CD14-positive monocyte (primary cell): Measurements from ENCODE around the gene CACNA1C. TPM values are rescaled to one million over a fixed set of nuclear protein-coding genes. Genes with fewer than 3 reads are reported as not detected.

Experiments
- DNase-seq, 3 donors: peaks; one replicate each; pipeline ENCODE4 v3.0.0-alpha.2; 2011 to 2022
- H2AFZ ChIP-seq: 2 replicates; pipeline ENCODE4 v1.6.0; 2012; ENCODE audit warnings: mild to moderate bottlenecking, low read depth, low read length, inconsistent platforms; ENCODE audit not compliant: insufficient read depth, poor library complexity, severe bottlenecking
- H3K27ac ChIP-seq, 2 donors: 1 replicate in 1 of 2; 2 replicates in 1 of 2; pipeline ENCODE4 v1.5.1; 2012 to 2013; ENCODE audit warnings: low read length in 2 of 2, control low read depth in 1 of 2, inconsistent platforms in 1 of 2, low read depth in 1 of 2, mild to moderate bottlenecking in 1 of 2
- H3K27me3 ChIP-seq, 2 donors: one replicate each; pipeline versions ENCODE4 v1.6.0 to v1.6.1; 2011 to 2013; ENCODE audit warnings: low read length in 2 of 2; ENCODE audit not compliant: control insufficient read depth in 2 of 2, insufficient read depth in 2 of 2
- H3K36me3 ChIP-seq, 2 donors: replicated peaks in 1 of 2; 1 replicate in 1 of 2; 2 replicates in 1 of 2; pipeline versions ENCODE4 v1.5.1 to v1.6.1; 2012 to 2013; ENCODE audit warnings: low read length in 2 of 2, control low read depth in 1 of 2, inconsistent platforms in 1 of 2, mild to moderate bottlenecking in 1 of 2; ENCODE audit not compliant: insufficient read depth in 2 of 2, control insufficient read depth in 1 of 2
- H3K4me1 ChIP-seq, 2 donors: 1 replicate in 1 of 2; 2 replicates in 1 of 2; pipeline versions ENCODE4 v1.5.1 to v1.6.1; 2012 to 2013; ENCODE audit warnings: low read length in 2 of 2, control low read depth in 1 of 2, inconsistent platforms in 1 of 2, mild to moderate bottlenecking in 1 of 2, moderate library complexity in 1 of 2; ENCODE audit not compliant: insufficient read depth in 2 of 2, control insufficient read depth in 1 of 2
- H3K4me2 ChIP-seq: replicated peaks from 2 replicates; pipeline ENCODE3; 2012; ENCODE audit warnings: low read length, moderate library complexity, mild to moderate bottlenecking; ENCODE audit not compliant: poor library complexity, severe bottlenecking; ENCODE audit errors: extremely low read depth
- H3K4me3 ChIP-seq, 3 experiments: fragments of 200-600 bp in 1 of 3; sonication (generic) in 1 of 3; replicated peaks in 1 of 3; 1 replicate in 2 of 3; 2 replicates in 1 of 3; pipeline ENCODE4 v1.5.1; 2011 to 2013; ENCODE audit warnings: low read length in 3 of 3, mild to moderate bottlenecking in 3 of 3, control low read depth in 2 of 3, low read depth in 2 of 3, inconsistent platforms in 1 of 3, moderate library complexity in 1 of 3
- H3K79me2 ChIP-seq: 2 replicates; pipeline ENCODE4 v1.6.0; 2012; ENCODE audit warnings: mild to moderate bottlenecking, control low read depth, inconsistent platforms, low read length, moderate library complexity; ENCODE audit not compliant: insufficient read depth
- H3K9ac ChIP-seq: 2 replicates; pipeline ENCODE4 v1.6.0; 2017; ENCODE audit warnings: low read length, mild to moderate bottlenecking; ENCODE audit not compliant: insufficient read depth, poor library complexity, severe bottlenecking
- H3K9me3 ChIP-seq, 2 donors: replicated peaks in 1 of 2; 1 replicate in 1 of 2; 2 replicates in 1 of 2; pipeline versions ENCODE4 v1.5.1 to v1.6.1; 2012 to 2013; ENCODE audit warnings: low read length in 2 of 2, control low read depth in 1 of 2; ENCODE audit not compliant: control insufficient read depth in 1 of 2, insufficient read depth in 1 of 2
- H4K20me1 ChIP-seq: 2 replicates; pipeline ENCODE4 v1.6.0; 2012; ENCODE audit warnings: mild to moderate bottlenecking, low read length, control low read depth, moderate library complexity; ENCODE audit not compliant: insufficient read depth
- H3K27ac Mint-ChIP-seq, 7 donors: one replicate each; pipeline ENCODE4 v1.8.0; 2020; ENCODE audit warnings: mild to moderate bottlenecking in 7 of 7, mixed read lengths in 7 of 7, moderate library complexity in 6 of 7, inconsistent platforms in 2 of 7
- H3K27me3 Mint-ChIP-seq, 3 donors: one replicate each; pipeline ENCODE4 v1.8.0; 2021 to 2022; ENCODE audit warnings: low read depth in 3 of 3, mild to moderate bottlenecking in 3 of 3, mixed read lengths in 3 of 3, moderate library complexity in 3 of 3, inconsistent platforms in 1 of 3
- H3K36me3 Mint-ChIP-seq, 2 donors: one replicate each; pipeline ENCODE4 v1.8.0; 2020; ENCODE audit warnings: mixed read lengths in 2 of 2, inconsistent platforms in 1 of 2, mild to moderate bottlenecking in 1 of 2
- H3K4me1 Mint-ChIP-seq: one replicate; pipeline ENCODE4 v1.8.0; 2020; ENCODE audit warnings: mild to moderate bottlenecking, mixed read lengths
- H3K4me3 Mint-ChIP-seq, 2 donors: one replicate each; pipeline ENCODE4 v1.8.0; 2020; ENCODE audit warnings: mild to moderate bottlenecking in 2 of 2, mixed read lengths in 2 of 2, moderate library complexity in 1 of 2
- H3K9me3 Mint-ChIP-seq, 7 donors: one replicate each; pipeline ENCODE4 v1.8.0; 2020 to 2022; ENCODE audit warnings: mixed read lengths in 7 of 7, mild to moderate bottlenecking in 6 of 7, moderate library complexity in 6 of 7, inconsistent platforms in 2 of 7
- CTCF ChIP-seq: fragments of 200-600 bp; IDR thresholded peaks from one replicate; pipeline ENCODE4 v1.8.0; 2022; ENCODE audit warnings: antibody characterized with exemption, mild to moderate bottlenecking
- WGBS: methylation state at CpG from one replicate; pipeline ENCODE4 v1.1.5; 2013; ENCODE audit warnings: missing lambda C conversion rate; ENCODE audit not compliant: insufficient coverage; 5-methylcytosine and 5-hydroxymethylcytosine counted together
- intact Hi-C, 2 donors: fragments of 100-400 bp; cut with micrococcal nuclease; formaldehyde crosslinking; loops; one replicate each; pipeline versions ENCODE4 v1.15.0 to v1.15.1; 2023
- polyA plus RNA-seq, 3 donors: library from polyadenylated mRNA; depleted of rRNA in 1 of 3; unstranded in 2 of 3; stranded (reverse) in 1 of 3; fragments of 300-500 nt in 2 of 3; fragments of >200 nt in 1 of 3; fragmentation: Illumina TruSeq in 2 of 3; gene quantifications; 1 replicate in 2 of 3; 2 replicates in 1 of 3; pipeline ENCODE4 v1.2.3, GENCODE V29; 2012 to 2021

Gene CACNA1C
- polyA plus RNA-seq, 3 donors, result not detected

GRCh38 chr12:2187195-2187945, 134.6 kb downstream of the CACNA1C start:
- Mint-ChIP-seq H3K27ac (peak overlapping the region in 1 of 7 donors; percentile 62), H3K27me3 (peaks cover 0 to 2% (median 0%) of the 10 kb centered on the region in 3 donors), H3K4me1 (peaks cover 9% of the 10 kb centered on the region), H3K4me3 (no peak overlapping the region), H3K36me3 (no peaks in the 10 kb centered on the region), H3K9me3 (no peaks in the 10 kb centered on the region)
- intact Hi-C loops, result no loop called here
- H2AFZ ChIP-seq, result no peak overlapping the region
- 81% methylated on average over 12 of the region's 15 CpGs for WGBS
- no peak for DNase-seq
- H3K27ac ChIP-seq, result no peak overlapping the region
- H3K9ac ChIP-seq, result no peak overlapping the region
- H3K4me3 ChIP-seq, result no peak overlapping the region
- H3K79me2 ChIP-seq, result no peaks in the 10 kb centered on the region
- no peaks in the 10 kb centered on the region for H4K20me1 ChIP-seq
- TF ChIP-seq CTCF, result no peak
- H3K9me3 ChIP-seq, result no peaks in the 10 kb centered on the region
- no peaks in the 10 kb centered on the region for H3K36me3 ChIP-seq
- H3K4me1 ChIP-seq, result no peaks in the 10 kb centered on the region
- H3K27me3 ChIP-seq, result no peaks in the 10 kb centered on the region
- no peak overlapping the region for H3K4me2 ChIP-seq

GRCh38 chr12:2190085-2190484, 137.3 kb downstream of the CACNA1C start:
- no peak overlapping the region for H3K9ac ChIP-seq
- H4K20me1 ChIP-seq, result no peaks in the 10 kb centered on the region
- no peak overlapping the region for H3K27ac ChIP-seq
- no peak overlapping the region for H3K4me3 ChIP-seq
- Mint-ChIP-seq H3K36me3 (no peaks in the 10 kb centered on the region), H3K27me3 (peaks cover 2 to 3% (median 2%) of the 10 kb centered on the region in 3 donors), H3K27ac (no peak overlapping the region), H3K4me3 (no peak overlapping the region), H3K4me1 (peaks cover 2% of the 10 kb centered on the region), H3K9me3 (no peaks in the 10 kb centered on the region)
- no peaks in the 10 kb centered on the region for H3K79me2 ChIP-seq
- no CpG with 5 or more reads among the region's 9 CpGs for WGBS
- no peaks in the 10 kb centered on the region for H3K27me3 ChIP-seq
- no peak overlapping the region for H2AFZ ChIP-seq
- H3K36me3 ChIP-seq, result no peaks in the 10 kb centered on the region
- no peak for DNase-seq
- TF ChIP-seq CTCF, result no peak
- intact Hi-C loops, result no loop called here
- H3K4me2 ChIP-seq, result no peak overlapping the region
- H3K4me1 ChIP-seq, result no peaks in the 10 kb centered on the region
- no peaks in the 10 kb centered on the region for H3K9me3 ChIP-seq
